HuH-7 (cell line): ENCODE data around the gene SSX2B.
"Not testable (repeated sequence)": the region's sequence is repeated elsewhere in the genome, so short reads cannot be mapped to it uniquely, and the experiment has no call there.

Source experiments
- DNase-seq: peaks from one replicate; pipeline ENCODE4 v3.0.0; 2011; ENCODE audit warnings: low spot score

Gene SSX2B

GRCh38 chrX:52750952-52751351, at the start of gene SSX2B:
TSS of gene SSX2B (plus strand) at chrX:52751252. CDS start at chrX:52752681, 1,429 bp downstream.
- not testable (repeated sequence) for DNase-seq

GRCh38 chrX:52707078-52707477, 44.0 kb upstream of the SSX2B start, which contains the start of gene SSX2:
TSS of gene SSX2 (minus strand) at chrX:52707178. CDS start at chrX:52705749, 1,429 bp downstream.
- DNase-seq: not testable (repeated sequence)

- not testable (repeated sequence) for DNase-seq
These were observed 14.9 kb downstream of the SSX2B start for GRCh38 chrX:52765983-52766382.

GRCh38 chrX:52773504-52773903, 22.5 kb downstream of the SSX2B start:
- not testable (repeated sequence) for DNase-seq

- DNase-seq: not testable (repeated sequence)
These were observed 46.3 kb downstream of the SSX2B start, which contains the start of gene SPANXN5 for GRCh38 chrX:52797327-52797726. TSS of gene SPANXN5 (minus strand) at chrX:52797427. CDS start at chrX:52797348, 79 bp downstream.

- DNase-seq: not testable (repeated sequence)
These were observed 53.8 kb downstream of the SSX2B start for GRCh38 chrX:52804876-52805275.
